Activated CD8-positive, alpha-beta memory T cell treated with anti-CD3 and anti-CD28 coated beads for 4 hours (primary cell): ENCODE results near the gene RASSF7.
A peak's percentile ranks its signal among the peaks of the same experiment; 100 is the strongest.
"Not testable (repeated sequence)": the region's sequence is repeated elsewhere in the genome, so short reads cannot be mapped to it uniquely, and the experiment has no call there.

Source experiments
- DNase-seq, 2 donors: peaks; one replicate each; pipeline ENCODE4 v3.0.0-alpha.2; 2020; ENCODE audit warnings: low read depth in 2 of 2

The RASSF7 gene

DNA sequence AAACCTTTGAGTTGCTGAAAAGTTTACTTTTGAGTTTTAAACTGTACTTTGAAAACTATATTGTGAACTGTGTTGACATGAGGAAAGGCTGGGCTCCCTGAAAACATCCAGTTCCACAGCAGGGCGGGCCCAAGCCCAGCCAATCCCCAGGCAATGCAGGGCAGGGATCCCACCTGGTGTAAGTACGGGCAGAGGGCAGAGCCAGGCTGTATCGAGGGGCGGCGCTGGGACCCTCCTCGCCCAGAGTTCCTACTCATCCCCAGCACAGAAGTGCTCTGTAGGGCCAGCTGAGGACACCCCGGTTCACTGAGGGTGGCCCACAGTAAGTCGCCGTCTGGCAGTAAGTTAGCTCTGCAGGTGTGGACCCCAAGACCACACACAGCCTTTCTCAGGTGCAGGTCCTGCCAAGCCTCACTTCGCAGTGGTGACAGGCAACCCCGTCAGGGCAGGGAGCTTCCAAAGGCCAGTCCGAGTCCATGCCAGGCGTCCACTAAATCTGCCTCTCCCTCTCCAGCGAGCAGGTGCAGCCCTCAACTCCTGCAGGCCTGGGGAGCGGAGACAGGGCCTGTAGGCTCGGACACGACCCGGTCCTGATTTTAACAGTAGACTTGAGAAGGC is 6.3 kb downstream of the RASSF7 start:
- DNase-seq: no peak

GRCh38 chr11:567629-568292 is 7.0 kb downstream of the RASSF7 start:
- no peak for DNase-seq

- DNase-seq: peak; percentile 77 to 78
These were observed 7.8 kb downstream of the RASSF7 start for GRCh38 chr11:568306-569157.

DNA sequence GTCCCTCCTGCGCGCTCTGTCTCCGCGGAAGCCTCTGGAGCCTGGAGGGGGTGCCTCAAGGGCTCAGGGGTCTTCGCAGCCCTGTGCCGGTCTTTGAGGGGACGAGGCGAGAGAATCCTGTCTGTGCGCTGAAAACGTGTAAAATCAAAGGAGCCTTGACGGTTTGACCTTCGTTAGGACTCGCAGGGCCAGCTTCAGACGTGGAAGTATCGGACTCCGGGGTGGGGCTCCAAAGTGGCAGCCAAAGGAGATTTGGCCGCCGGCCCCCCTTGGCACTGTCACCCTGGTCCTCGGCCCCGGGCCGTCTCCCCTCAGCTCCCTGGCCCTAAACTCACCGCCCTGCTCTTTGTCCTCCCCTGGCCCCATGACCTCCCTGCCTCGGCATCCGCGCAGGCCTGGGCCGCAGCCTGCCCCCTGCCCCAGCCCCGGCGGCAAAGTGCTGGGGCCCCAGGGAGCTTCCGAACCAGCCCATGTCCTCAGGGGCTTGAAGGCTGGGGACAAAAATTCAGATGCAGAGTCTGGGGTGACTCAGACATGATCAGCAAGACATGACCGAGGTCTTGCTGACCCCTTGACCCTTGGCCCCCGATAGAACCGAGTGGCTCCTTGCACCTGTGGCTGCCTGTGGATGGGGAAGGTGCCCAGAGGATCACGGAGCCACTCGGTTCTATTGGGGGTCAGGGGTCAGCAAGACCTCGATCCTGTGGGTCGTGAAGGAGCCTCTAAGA is 8.6 kb downstream of the RASSF7 start:
- DNase-seq: no peak

DNA sequence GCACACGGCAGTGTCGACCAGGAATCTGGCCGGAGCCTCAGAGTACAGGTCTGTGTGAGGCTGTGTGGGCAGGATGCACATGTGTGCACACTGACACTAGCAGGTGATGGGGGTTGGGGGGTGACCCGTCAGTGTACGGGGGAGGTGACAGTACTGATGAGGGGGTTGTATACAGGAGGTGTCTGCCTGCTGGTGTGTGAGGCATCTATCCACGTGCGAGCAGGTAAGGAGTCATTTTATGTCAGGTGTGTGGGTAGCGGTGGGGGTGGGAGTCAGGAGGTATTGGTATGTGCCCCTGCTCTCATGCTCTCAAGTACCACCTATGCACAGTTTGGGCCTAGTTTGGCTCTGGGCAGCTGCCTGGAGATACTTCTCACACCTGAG is 11.0 kb downstream of the RASSF7 start:
- no peak for DNase-seq

DNA sequence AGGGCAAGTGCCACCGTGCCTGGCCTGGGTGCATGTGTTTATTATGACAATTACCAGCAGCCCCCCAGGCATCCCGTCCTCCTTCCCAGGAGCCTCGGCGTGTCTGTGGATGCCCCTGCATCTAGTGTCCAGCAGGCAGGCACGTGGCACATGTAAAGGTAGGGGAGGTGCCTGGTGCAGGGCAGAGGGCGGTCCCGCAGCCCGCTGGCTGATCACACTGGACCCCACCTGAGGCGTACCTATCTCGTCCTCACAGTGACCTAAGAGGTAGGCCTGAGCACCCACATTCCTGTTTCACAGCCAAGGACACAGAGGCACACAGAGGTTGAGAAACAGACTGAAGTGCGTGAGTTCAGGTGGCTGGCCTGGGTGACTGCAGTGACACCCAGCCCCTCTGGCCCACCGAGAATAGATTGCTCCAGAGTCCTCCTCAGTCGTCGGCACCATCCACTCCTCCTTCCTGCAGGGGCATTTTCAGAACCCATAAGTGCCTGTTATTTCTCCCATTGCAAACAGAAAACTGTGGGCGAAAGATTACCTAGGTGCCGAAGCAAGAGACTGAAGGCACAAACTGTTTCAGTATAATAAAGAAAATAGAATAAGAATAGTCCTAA is 12.5 kb downstream of the RASSF7 start:
- no peak for DNase-seq

GRCh38 chr11:574031-574570 is 13.3 kb downstream of the RASSF7 start:
- DNase-seq: not testable (repeated sequence)

DNA sequence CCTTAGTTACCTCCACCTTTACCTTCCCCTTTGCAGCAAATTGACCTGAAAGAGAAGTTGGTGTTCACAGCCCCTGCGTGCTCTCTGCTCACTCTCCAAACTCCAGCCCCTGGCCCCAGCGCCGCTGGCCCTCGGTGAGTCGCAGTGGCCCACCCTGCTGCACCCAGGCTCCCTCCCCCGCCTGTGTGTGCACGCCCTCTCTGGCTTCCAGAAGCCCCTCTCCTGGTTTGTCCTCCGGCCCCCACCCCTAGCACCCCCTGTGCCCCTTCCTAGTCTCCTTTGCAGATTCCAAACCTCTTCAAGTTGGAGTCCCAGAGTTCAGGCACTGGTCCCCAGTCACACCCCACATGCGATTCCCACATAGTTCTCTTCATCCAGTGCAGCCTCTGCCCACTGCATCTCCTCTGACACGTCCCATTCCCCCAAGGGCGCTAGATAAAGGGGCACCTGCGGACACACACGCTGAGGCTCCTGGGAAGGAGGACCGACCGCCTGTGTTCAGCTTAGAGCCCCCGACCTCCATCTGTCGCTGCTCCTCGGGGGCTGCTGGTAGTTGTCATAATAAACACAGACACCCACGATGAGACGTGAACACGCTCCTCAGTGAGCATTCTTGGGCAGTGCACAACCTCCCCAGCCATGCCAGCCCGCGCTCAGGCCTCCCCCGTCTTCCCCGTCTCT is 14.0 kb downstream of the RASSF7 start:
- DNase-seq: no peak

DNA sequence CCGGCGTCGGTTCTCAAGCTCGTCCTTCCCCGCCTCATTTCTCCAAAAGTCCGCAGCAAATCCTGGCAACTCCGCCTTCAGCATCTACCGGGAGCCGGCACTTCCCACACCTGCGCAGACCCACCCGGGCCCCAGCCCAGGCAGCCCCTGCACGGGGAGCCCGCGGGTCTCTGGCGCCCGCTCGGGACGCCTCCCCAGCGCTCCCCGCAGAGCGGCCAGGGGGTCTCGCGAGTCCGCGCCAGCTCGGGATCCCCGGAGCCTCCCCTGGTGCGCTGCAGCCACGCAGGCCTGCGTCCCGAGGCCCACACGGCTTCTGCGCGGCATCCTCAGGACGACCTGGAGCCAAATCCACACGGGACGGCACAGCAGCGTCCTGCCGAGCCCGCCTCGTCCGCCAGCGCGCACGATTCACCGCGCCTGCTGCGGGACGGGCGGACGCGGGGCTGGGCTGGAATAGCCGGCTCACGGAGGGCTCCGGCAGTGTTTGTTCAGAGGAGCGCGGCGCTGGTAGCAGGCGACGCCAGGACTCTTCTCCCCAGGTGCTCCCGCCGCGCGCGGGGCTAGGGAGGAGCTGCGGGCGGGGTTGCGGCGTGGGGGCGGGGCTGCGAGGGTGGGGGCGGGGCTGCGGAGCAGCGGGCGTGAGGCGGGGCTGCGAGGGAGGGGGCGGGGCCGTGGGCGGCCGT is 14.7 kb downstream of the RASSF7 start:
- DNase-seq: no peak

GRCh38 chr11:575996-576768 is 15.4 kb downstream of the RASSF7 start, which contains the start of gene PHRF1:
TSS of gene PHRF1 (plus strand) at chr11:576470. CDS start at chr11:581513, 5,043 bp downstream.
- DNase-seq: peak; percentile 90 to 95

DNA sequence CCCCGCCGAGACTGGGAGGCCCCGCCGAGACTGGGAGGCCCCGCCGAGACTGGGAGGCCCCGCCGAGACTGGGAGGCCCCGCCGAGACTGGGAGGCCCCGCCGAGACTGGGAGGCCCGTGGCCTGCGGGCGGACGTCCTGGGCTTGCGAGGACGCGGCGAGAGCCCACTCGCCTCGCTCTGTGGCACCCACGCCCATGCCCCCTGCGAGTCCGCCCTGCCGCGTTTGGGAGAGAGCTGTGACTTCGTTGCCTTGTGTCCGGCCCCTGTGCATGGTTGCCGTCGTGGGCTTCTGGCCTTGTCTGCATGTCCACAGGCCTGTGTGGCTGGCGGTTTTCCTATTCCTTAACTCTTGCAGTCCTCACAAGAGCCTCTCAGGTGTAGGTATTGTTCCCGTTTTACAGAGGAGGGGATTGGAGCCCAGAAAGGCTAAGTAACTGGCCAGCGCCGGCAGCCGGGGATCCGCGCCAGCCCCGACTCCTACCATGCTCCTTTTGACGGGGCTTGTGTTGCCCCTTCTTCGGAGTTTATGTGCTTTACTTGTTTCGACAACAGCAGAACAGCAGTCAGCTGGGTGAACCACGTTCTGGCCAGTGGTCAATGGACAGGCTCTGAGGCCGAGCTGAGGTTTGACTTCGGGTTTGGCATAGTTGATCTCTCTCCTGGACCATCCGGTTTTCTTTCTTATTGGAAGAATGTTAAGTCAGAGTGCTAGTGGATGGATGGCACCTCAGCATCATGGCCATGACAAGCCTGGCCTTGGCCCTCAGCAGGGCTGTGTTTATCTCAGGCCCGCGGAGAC is 16.2 kb downstream of the RASSF7 start:
- DNase-seq: no peak

DNA sequence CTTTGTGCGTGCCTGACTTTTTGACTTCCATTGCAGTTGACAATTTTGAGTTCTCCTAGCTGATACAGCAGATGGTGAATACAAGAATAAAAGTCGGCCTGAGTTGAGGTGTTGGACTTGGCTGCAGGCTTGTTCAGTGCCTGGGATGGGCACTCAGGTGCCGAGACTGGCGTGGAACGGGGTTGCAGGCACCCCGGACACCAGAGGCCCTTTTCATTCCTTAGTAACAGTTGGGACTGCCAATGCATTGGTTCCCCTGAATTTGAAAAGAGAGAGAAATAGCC is 16.8 kb downstream of the RASSF7 start:
- DNase-seq: no peak

DNA sequence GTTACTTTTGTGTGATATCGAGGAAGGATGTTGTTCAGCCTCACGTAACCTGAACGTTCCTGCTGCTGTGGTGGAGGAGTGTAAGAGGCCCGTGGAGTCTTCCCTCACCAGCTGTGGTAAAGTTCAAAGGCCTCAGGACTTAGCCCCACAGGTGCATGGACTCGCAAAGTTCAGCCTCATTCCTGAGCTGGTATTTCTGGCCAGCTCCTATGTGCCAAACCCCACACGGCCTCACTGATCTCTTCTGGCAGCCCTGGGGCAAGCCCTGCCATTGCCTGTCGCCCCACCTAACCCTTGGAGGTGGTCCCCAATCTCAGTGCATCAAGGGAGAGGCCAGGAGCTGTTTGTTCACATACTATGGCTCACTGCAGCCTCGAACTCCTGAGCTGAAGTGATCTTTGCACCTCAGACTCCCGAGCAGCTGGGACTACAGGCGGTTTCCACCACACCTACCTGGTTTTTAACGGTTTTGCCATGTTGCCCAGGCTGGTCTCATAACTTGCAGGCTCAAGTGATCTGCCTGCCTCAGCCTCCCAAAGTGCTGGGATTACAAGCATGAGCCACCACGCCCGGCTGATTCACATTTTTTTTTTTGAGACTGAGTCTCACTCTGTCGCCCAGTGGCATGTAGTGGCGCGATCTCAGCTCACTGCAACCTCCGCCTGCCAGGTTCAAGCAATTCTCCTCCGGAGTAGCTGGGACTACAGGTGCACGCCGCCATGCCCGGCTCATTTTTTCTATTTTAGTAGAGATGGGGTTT is 17.7 kb downstream of the RASSF7 start:
- no peak for DNase-seq

DNA sequence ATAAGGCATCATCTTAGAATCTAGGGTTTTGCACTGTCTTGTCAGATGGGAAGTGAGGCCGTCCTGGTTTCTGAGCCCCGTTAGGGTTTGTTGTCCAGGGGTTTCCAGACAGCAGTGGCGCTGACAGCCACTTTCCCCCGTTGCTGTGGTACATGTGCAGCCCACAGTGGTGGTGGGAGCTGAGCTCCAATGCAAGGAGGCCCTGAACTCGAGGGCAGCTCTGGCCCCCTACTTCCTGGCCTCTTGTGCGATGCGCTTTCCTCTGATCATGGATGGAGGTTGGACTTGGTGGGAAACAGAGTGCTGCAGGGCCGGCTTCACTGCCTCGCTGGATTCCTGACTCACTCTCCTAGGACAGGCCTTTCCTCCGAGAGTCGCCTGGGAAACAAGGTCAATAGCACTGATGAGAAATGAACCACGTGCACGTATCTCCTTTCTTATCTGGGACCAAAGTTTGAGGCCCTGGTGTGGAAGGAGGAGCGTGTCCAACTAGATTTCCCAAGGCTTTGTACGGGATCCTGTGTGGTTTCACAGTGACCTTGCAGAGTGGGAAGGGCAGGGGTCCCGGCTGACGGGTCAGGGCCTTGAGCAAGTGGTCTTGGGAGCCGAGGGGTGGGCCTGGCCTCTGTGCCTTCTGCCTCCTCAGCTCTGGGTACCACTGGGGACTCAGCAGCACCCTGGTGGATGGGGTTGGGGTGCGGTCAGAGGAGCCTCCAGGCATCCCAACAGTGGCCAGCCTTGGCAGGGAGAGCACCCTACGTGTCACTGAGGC is 19.2 kb downstream of the RASSF7 start:
- no peak for DNase-seq

GRCh38 chr11:581342-581741 is 20.6 kb downstream of the RASSF7 start:
- no peak for DNase-seq

- no peak for DNase-seq
These were observed 21.0 kb downstream of the RASSF7 start for GRCh38 chr11:581752-582151.

DNA sequence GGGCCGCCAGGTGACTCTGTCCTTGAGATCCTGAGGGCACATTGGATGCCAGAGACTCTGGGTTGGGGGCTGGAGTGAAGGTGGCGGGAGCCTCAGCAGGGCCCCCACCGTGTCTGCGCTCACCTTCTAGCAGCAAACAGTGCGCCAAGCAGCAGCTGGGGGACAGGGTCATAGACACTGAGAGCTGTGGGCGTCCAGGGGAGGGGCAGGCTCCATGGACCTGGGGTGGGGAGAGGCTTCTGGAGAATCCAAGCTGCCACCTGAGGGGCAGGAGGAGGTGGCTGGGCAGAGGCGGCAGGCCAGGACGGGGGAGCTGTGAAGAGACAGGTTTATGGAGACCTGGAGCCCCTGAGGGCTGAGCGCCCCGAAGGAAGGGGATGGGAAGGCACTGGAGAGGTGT is 23.5 kb downstream of the RASSF7 start:
- DNase-seq: no peak
